SKM-1 (cell line): ENCODE results near the gene LMBRD1.

ENCODE experiments used
- DNase-seq: peaks from one replicate; lab custom pipeline; 2025; ENCODE audit not compliant: unreplicated experiment; lab: John Stamatoyannopoulos, UW

Gene LMBRD1

DNA sequence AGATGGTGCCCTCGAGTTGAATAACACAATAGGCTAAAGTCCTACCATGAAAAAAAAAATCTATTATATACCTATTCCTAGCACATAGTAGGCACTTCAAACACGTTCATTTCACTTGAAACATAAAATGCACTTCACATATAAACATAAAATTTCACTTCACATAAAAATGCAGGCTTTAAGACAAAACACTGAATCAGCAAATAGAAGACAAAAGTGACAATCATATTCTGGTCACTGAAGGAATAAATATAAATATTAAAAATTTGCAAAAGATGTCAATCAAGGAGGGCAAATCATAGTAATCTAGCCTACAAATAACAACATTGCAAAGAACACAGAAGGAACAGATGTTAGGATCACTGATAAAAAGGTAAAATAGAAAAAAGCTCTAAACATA, 153.1 kb downstream of the LMBRD1 start:
- DNase-seq: no peak

DNA sequence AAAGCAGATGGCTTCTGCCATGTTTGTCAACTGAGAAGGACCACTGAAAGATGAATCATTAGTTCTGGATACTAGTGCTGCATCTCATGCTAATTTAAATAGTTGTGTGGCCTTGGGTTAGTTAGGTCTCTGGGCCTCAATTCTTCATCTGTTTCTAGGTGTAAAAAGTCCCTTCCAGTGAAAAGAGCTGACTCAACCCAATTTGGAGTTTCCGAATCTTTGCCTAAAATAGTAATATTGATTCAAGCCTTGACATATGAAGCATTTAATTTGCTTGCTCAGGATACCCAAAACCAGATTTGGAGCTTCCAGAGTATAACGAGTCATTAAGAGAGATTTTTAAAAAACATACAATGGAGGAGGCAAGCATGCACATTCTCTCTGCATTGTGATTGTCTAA, 163.9 kb downstream of the LMBRD1 start:
- no peak for DNase-seq

- DNase-seq: no peak
Observed at GRCh38 chr6:69631552-69632346, 165.1 kb downstream of the LMBRD1 start.

DNA sequence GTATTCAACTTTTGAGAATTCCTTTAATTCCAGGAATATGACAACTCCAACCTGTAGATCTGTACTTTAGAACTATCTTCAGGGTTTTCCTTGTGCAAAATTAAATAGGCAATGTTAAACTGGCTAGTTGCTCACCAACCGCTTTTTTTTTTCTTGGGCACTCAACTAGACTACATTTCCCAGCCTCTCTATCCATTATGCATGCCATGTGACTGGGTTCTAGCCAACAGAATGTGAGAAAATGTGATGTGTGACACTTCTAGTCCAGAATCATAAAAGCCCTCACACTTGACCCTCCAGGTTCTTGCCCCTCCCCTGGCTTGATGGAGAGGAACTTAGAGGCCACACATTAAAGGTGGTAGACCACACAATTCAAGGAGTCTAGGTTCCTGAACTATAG, 166.0 kb downstream of the LMBRD1 start:
- no peak for DNase-seq

GRCh38 chr6:69627625-69628024, 169.2 kb downstream of the LMBRD1 start:
- DNase-seq: no peak

- DNase-seq: no peak
Observed at GRCh38 chr6:69624944-69625343, 171.9 kb downstream of the LMBRD1 start.
